HG03439 (cell line): ENCODE results near the gene TXNL1.
"Not testable (repeated sequence)": the region's sequence is repeated elsewhere in the genome, so short reads cannot be mapped to it uniquely, and the experiment has no call there.

ENCODE experiments used
- ATAC-seq: cut with Tn5 transposase; IDR thresholded peaks from one replicate; pipeline ENCODE4 v1.9.1; 2021; ENCODE audit warnings: mild to moderate bottlenecking, moderate library complexity; ENCODE audit not compliant: unreplicated experiment

The TXNL1 gene

GRCh38 chr18:56645415-56646016, 7.1 kb upstream of the TXNL1 start:
- no peak for ATAC-seq

DNA sequence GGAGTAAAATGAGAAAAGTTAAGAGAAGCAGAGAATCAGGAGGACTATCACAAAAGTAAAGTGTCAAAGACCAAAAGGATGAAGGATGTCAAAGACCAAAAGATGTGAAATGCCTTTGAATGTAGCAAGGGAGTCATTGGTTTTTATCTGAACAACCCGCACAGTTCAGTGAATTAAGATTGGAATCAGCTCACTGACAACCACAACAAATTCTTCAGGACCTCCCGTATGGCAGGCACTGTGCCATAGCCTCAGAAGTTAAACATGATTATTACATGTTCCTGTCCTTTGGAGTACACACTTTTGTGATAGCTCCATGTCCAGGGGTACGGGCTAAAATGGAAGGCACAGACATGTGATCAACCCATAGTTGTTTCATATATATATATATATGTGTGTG, 5.0 kb upstream of the TXNL1 start:
- no peak for ATAC-seq

GRCh38 chr18:56641714-56642337, 3.4 kb upstream of the TXNL1 start:
- no peak for ATAC-seq

- ATAC-seq: no peak
Observed at GRCh38 chr18:56639571-56639970, 1.2 kb upstream of the TXNL1 start.

DNA sequence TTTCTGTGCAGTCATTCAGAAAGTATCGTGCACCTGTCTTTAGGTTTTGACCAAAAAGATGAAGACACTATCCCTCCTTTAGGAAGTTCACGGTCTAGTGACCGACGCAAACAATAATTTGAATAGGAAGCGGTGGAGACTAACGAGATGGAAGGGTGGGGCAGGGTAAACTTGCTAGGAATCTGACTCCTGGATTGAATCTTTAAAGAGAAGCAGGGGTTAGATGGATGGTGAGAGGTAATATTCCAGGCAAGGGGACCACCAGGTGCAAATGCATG, 651 bp upstream of the TXNL1 start:
- ATAC-seq: peak; percentile 19

DNA sequence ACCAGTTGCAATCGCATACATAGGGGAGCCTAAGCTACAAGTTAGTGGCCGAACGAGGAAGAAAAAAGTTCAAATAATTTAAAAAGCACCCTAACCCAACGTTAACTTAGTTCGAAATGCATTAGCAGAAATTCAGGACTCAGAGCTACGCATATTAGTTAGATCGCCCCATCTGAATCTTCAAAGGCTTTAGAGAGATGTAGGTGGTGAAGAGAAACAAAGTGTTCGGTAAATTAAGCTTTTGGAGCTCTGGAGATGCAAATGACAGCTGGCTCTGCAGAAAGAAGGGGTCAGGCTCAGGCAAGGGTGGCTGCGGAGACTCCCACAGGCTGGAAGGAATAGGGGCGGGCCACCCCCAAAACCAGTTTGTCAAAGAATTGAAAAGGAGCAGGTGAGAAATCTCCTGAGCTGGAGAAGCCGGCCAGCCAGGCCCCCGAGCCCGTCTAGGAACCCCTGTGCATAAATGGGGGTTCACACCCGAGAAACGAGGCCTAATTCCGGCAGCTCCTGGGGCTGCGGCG, 621 bp downstream of the TXNL1 start:
- ATAC-seq: peak; percentile 12

- no peak for ATAC-seq
Observed at GRCh38 chr18:56637176-56637575, 1.2 kb downstream of the TXNL1 start.

GRCh38 chr18:56635007-56635406, 3.4 kb downstream of the TXNL1 start:
- no peak for ATAC-seq

- no peak for ATAC-seq
Observed at GRCh38 chr18:56632070-56633022, 6.0 kb downstream of the TXNL1 start.

- ATAC-seq: no peak
Observed at GRCh38 chr18:56627991-56628390, 10.4 kb downstream of the TXNL1 start.

- ATAC-seq: no peak
Observed at GRCh38 chr18:56615738-56616520, 22.5 kb downstream of the TXNL1 start.

DNA sequence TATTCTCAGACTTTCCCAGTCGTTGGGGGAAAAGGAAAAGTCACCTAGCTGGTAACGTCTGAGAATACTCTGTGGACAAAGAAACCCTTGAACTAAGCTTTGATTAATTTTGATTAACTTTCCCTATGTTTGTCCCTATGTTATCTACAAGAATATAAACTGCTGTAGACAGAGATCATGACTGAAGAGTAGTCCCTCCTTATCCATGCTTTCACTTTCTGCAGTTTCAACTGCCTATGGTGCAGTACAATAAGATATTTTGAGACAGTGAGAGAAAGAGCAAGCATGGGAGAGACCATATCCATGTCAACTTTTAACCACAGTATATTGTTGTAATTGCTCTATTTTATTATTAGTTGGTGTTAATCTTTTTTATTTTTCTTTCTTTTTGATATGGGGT, 31.8 kb downstream of the TXNL1 start:
- ATAC-seq: no peak

GRCh38 chr18:56598422-56598821, 40.0 kb downstream of the TXNL1 start:
- no peak for ATAC-seq

- no peak for ATAC-seq
Observed at GRCh38 chr18:56593906-56594305, 44.5 kb downstream of the TXNL1 start.

DNA sequence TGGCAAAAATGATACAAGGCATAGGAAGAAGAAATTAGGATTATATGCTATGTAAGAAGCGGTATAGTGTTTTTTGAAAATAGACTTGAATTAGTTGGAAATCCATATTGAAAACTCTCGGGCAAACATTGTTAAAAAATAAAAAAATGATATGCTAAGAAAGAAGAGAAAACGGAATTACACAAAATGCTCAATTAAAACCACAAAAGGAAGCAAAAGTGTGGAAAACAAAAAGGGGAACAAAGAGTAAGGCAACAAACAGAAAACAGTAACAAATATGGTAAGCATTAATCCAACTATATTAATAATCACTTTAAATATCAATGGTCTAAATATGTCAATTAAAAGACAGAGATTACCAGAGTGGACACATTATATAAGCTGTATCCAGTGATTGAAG, 58.4 kb downstream of the TXNL1 start:
- no peak for ATAC-seq

DNA sequence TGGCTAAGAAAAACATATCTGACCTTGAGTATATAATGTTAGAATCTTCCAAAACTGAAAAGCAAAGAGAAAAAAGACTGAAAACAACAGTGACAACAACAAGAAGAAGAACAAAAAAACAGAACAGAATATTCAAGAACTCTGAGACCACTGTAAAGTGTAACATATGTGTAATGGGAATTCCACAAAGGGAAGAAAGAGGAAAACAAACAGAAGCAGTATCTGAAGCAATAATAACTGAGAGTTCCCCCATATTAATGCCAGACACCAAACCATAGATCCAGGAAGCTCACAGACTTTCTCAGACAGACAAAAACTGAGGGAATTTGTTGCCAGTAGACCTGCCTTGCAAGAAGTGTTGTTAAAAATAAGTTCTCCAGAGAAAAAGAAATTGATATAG, 58.9 kb downstream of the TXNL1 start:
- no peak for ATAC-seq

DNA sequence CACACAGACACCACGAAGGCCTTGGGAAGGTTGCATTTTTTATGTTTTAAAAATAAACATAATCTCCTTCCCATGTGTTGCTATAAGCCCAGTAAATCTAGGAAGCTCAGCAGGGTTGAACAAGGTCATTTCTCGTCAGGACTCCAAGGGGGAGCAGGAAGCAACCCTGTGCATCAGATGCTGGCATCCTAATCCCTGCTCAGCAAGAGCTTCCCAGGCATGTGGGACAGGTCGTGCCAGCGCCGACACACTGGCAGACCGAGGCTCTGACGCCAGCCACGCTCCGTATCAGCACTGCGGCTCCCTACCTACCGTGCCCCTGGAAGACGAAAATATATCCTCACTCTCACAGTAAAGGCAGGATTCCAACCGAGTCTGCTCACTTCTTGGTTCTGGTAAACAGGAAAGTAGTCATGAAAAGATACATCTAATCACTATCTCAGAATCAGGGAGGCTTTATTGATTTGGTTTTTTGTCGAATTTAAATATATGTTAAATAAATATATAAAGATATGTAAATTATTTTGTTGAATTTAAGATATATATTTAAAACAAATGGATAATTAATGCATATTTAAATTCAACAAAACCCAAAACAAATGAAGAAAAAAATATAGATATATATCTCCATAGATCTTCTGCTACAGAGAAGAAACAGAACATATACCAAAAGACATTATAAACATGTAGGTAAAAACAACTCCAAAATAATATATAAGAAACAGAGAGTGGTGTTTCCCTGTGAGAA, 61.4 kb downstream of the TXNL1 start:
- ATAC-seq: no peak

GRCh38 chr18:56575819-56576663, 62.4 kb downstream of the TXNL1 start:
- no peak for ATAC-seq

DNA sequence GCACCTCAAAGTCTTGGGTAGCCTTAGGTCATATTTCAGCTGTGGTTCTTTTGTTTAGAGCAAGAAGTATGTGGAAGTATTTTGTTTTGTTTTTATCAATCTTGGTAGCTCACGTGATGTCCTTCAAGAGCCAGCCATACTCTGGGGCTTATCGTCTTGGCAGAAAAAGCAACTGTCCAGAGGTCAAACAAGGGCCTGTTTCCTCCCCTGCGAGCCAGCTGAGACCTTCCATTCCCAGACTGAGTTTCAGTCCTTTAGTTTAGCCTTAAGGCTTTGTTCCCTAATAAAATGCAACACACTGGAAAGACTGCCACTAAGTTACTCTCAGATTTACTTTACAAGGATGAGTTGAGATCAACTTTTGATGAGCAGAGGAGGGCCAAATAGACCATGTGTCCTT, 63.5 kb downstream of the TXNL1 start:
- no peak for ATAC-seq

DNA sequence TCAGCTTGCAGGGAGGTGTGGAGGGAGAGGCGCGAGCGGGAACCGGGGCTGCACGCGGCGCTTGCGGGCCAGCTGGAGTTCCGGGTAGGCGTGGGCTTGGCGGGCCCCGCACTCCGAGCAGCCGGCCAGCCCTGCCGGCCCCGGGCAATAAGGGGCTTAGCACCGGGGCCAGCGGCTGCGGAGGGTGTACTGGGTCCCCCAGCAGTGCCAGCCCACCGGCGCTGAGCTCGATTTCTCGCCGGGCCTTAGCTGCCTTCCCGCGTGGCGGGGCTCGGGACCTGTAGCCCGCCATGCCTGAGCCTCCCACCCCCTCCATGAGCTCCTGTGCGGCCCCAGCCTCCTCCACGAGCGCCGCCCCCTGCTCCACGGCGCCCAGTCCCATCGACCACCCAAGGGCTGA, 66.1 kb downstream of the TXNL1 start:
- ATAC-seq: not testable (repeated sequence)
